ENCODE results near the gene EYA2. TPM values are rescaled to one million over a fixed set of nuclear protein-coding genes. Genes with fewer than 3 reads are reported as not detected.
"Not testable (repeated sequence)": the region's sequence is repeated elsewhere in the genome, so short reads cannot be mapped to it uniquely, and the experiment has no call there.

EYA2 gene
- total RNA-seq, 1 donor, result 17.7 TPM

DNA sequence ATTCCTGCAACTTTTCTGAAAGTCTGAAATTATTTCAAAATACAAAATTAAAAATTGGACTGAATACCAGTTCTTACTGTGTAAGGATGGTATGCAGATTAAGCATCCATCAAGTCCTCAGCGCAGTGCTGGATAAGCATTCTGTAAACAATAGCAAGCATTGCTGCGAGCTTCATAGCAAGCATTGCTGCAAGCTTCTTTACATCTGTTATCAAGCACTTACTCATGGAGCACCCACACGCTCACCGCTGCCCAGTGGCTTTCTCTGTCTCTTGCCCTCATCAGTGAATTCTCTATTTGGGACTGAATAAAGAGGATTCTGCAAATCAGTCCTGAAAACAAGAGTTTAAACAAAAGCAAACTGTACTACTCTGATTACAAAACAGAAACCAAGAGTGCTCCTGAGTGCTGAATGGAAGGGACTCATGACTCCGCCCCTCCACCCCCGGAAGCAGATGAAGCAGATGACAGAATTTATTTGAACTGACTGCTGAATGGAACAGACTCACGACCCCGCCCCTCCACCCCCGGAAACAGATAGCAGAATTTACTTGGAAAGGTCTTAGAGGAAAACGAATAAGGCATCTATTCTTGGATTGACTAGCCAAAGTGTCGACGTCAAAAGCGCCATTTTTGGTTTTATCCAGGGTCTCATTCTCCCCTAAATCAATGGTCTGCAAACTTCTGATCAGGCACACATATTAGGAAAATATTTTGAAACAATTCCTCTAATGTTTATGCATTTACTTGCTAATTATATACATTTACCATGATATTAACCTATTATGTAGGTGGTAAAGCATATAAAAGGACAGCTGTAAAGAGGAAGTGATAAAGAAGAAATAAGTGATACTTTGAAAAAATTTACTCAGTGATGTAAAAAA is 22.1 kb upstream of the EYA2 start:
- H2AFZ ChIP-seq (ENCODE audit: low read length), result peak overlapping the region; percentile 69
- no peaks in the 10 kb centered on the region for H3K79me2 ChIP-seq (ENCODE audit: insufficient read depth, low read length)
- no peak for DNase-seq (ENCODE audit: insufficient read length, low spot score, missing footprints)
- peak overlapping the region; percentile 51 for H3K4me3 ChIP-seq (ENCODE audit: insufficient read depth, low read length)
- H4K20me1 ChIP-seq (ENCODE audit: insufficient read depth, low read length), result no peaks in the 10 kb centered on the region
- H3K4me2 ChIP-seq (ENCODE audit: insufficient read depth, low read length), result peak overlapping the region; percentile 34
- no peaks in the 10 kb centered on the region for H3K27me3 ChIP-seq (ENCODE audit: insufficient read depth, low read length)
- no peak overlapping the region for H3K27ac ChIP-seq (ENCODE audit: low read depth, low read length)
- no peaks in the 10 kb centered on the region for H3K36me3 ChIP-seq (ENCODE audit: insufficient read depth, low read length)
- H3K4me1 ChIP-seq (ENCODE audit: insufficient read depth, low read length), result no peaks in the 10 kb centered on the region
- TF ChIP-seq, protein P1, sequence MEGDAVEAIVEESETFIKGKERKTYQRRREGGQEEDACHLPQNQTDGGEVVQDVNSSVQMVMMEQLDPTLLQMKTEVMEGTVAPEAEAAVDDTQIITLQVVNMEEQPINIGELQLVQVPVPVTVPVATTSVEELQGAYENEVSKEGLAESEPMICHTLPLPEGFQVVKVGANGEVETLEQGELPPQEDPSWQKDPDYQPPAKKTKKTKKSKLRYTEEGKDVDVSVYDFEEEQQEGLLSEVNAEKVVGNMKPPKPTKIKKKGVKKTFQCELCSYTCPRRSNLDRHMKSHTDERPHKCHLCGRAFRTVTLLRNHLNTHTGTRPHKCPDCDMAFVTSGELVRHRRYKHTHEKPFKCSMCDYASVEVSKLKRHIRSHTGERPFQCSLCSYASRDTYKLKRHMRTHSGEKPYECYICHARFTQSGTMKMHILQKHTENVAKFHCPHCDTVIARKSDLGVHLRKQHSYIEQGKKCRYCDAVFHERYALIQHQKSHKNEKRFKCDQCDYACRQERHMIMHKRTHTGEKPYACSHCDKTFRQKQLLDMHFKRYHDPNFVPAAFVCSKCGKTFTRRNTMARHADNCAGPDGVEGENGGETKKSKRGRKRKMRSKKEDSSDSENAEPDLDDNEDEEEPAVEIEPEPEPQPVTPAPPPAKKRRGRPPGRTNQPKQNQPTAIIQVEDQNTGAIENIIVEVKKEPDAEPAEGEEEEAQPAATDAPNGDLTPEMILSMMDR (IDR thresholded peaks at IDR 0.05; ENCODE audit: extremely low read depth, low read depth, low read length), result no peak
- no peaks in the 10 kb centered on the region for H3K9me3 ChIP-seq (ENCODE audit: low read depth, low read length)

DNA sequence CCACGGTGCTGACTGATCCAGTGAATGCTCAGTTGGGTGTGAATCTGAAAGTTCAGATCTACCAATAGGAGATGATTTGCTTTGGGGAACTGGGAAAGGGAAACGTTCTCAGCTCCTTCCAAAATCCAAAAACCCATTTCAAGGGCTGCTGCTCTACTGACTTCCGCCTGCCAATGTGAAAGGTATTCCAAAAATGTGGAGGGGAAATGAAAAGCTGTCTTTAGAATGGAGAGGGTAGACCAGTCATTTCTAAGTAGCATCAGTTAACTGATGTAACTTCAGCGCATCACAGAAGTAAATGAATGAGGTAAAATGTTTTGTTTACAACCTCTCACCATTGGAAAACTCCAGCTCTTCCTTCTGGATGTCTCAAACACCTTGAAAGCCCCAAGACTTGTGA is 19.6 kb upstream of the EYA2 start:
- TF ChIP-seq, protein P1 (IDR thresholded peaks at IDR 0.05; ENCODE audit: extremely low read depth, low read depth, low read length), result no peak
- Histone ChIP-seq H3K9me3 (ENCODE audit: low read depth, low read length) (no peaks in the 10 kb centered on the region), H2AFZ (ENCODE audit: low read length) (no peak overlapping the region), H3K27ac (ENCODE audit: low read depth, low read length) (no peak overlapping the region), H3K36me3 (ENCODE audit: insufficient read depth, low read length) (no peaks in the 10 kb centered on the region), H3K4me3 (ENCODE audit: insufficient read depth, low read length) (no peak overlapping the region), H3K27me3 (ENCODE audit: insufficient read depth, low read length) (no peaks in the 10 kb centered on the region), H3K79me2 (ENCODE audit: insufficient read depth, low read length) (no peaks in the 10 kb centered on the region), H4K20me1 (ENCODE audit: insufficient read depth, low read length) (no peaks in the 10 kb centered on the region), H3K4me1 (ENCODE audit: insufficient read depth, low read length) (no peaks in the 10 kb centered on the region), H3K4me2 (ENCODE audit: insufficient read depth, low read length) (no peak overlapping the region)
- DNase-seq (ENCODE audit: insufficient read length, low spot score, missing footprints), result no peak

GRCh38 chr20:46879386-46879785 is 15.3 kb upstream of the EYA2 start:
- H3K36me3 ChIP-seq (ENCODE audit: insufficient read depth, low read length), result no peaks in the 10 kb centered on the region
- H2AFZ ChIP-seq (ENCODE audit: low read length), result no peak overlapping the region
- no peak overlapping the region for H3K4me2 ChIP-seq (ENCODE audit: insufficient read depth, low read length)
- TF ChIP-seq, protein P1 (IDR thresholded peaks at IDR 0.05; ENCODE audit: extremely low read depth, low read depth, low read length), result no peak
- H3K4me3 ChIP-seq (ENCODE audit: insufficient read depth, low read length), result no peak overlapping the region
- H3K9me3 ChIP-seq (ENCODE audit: low read depth, low read length), result no peaks in the 10 kb centered on the region
- no peaks in the 10 kb centered on the region for H3K4me1 ChIP-seq (ENCODE audit: insufficient read depth, low read length)
- no peak for DNase-seq (ENCODE audit: insufficient read length, low spot score, missing footprints)
- no peaks in the 10 kb centered on the region for H4K20me1 ChIP-seq (ENCODE audit: insufficient read depth, low read length)
- H3K79me2 ChIP-seq (ENCODE audit: insufficient read depth, low read length), result no peaks in the 10 kb centered on the region
- H3K27me3 ChIP-seq (ENCODE audit: insufficient read depth, low read length), result no peaks in the 10 kb centered on the region
- no peak overlapping the region for H3K27ac ChIP-seq (ENCODE audit: low read depth, low read length)

- not testable (repeated sequence) for DNase-seq (ENCODE audit: insufficient read length, low spot score, missing footprints); H3K27ac ChIP-seq (ENCODE audit: low read depth, low read length); H3K79me2 ChIP-seq (ENCODE audit: insufficient read depth, low read length); H3K4me1 ChIP-seq (ENCODE audit: insufficient read depth, low read length); H3K36me3 ChIP-seq (ENCODE audit: insufficient read depth, low read length); H3K4me2 ChIP-seq (ENCODE audit: insufficient read depth, low read length); H3K9me3 ChIP-seq (ENCODE audit: low read depth, low read length); H3K4me3 ChIP-seq (ENCODE audit: insufficient read depth, low read length); H4K20me1 ChIP-seq (ENCODE audit: insufficient read depth, low read length); H3K27me3 ChIP-seq (ENCODE audit: insufficient read depth, low read length); H2AFZ ChIP-seq (ENCODE audit: low read length)
Measured at GRCh38 chr20:46879963-46880362, 14.7 kb upstream of the EYA2 start.
